Peyer's patch (tissue), 4 donors: ENCODE data around the gene S100A8. TPM values are rescaled to one million over a fixed set of nuclear protein-coding genes. Genes with fewer than 3 reads are reported as not detected.

Experiments
- DNase-seq, 3 donors: peaks; one replicate each; pipeline ENCODE4 v3.0.0-alpha.2; 2017 to 2019
- H3K27ac ChIP-seq, 4 donors: fragments of 200-600 bp; sonication (generic); one replicate each; pipeline ENCODE4 v1.5.1; 2016 to 2019
- H3K27me3 ChIP-seq, 2 donors: fragments of 200-600 bp; sonication (generic); one replicate each; pipeline ENCODE4 v1.5.1; 2019
- H3K36me3 ChIP-seq, 3 donors: fragments of 200-600 bp; sonication (generic); one replicate each; pipeline ENCODE4 v1.5.1; 2016 to 2019
- H3K4me1 ChIP-seq, 4 donors: fragments of 200-600 bp; sonication (generic); one replicate each; pipeline ENCODE4 v1.5.1; 2016 to 2019
- H3K4me3 ChIP-seq, 4 donors: fragments of 200-600 bp; sonication (generic); 1 replicate in 3 of 4; 2 replicates in 1 of 4; pipeline ENCODE4 v1.5.1; 2016 to 2019; ENCODE audit warnings: mild to moderate bottlenecking in 1 of 4
- H3K9me3 ChIP-seq, 4 donors: fragments of 200-600 bp; sonication (generic); one replicate each; pipeline ENCODE4 v1.5.1; 2016 to 2019; ENCODE audit warnings: mild to moderate bottlenecking in 1 of 4
- CTCF ChIP-seq, 6 experiments: fragments of 450-650 bp in 4 of 6; fragments of 200-600 bp in 2 of 6; sonication (generic) in 1 of 6; IDR thresholded peaks; one replicate each; pipeline ENCODE4 v1.5.1; 2017 to 2019; ENCODE audit warnings: antibody characterized with exemption in 6 of 6, mild to moderate bottlenecking in 3 of 6, moderate library complexity in 1 of 6
- POLR2A ChIP-seq, 2 donors: fragments of 450-650 bp; IDR thresholded peaks; one replicate each; pipeline ENCODE4 v1.5.1; 2017; ENCODE audit warnings: antibody characterized with exemption in 2 of 2, mild to moderate bottlenecking in 2 of 2, moderate library complexity in 2 of 2
- total RNA-seq, 4 donors: library from RNA; depleted of rRNA; stranded (reverse); fragments of >200 nt; gene quantifications; one replicate each; pipeline ENCODE4 v1.1.0, GENCODE V29; 2016

The S100A8 gene
- total RNA-seq, 4 donors from 2014 or later: 7.6 to 9.8 TPM; not detected in 2

- no peaks in the 10 kb centered on the region for H3K27me3 ChIP-seq
- H3K9me3 ChIP-seq: no peaks in the 10 kb centered on the region
- TF ChIP-seq POLR2A (IDR thresholded peaks at IDR 0.05): no peak
- TF ChIP-seq CTCF (IDR thresholded peaks at IDR 0.05): no peak
- H3K4me1 ChIP-seq: no peaks in the 10 kb centered on the region
- no peak overlapping the region for H3K27ac ChIP-seq
- H3K4me3 ChIP-seq: no peak overlapping the region
- no peaks in the 10 kb centered on the region for H3K36me3 ChIP-seq
- no peak for DNase-seq
Observed at GRCh38 chr1:153364766-153365666, 25.9 kb downstream of the S100A8 start.

GRCh38 chr1:153364156-153364555 lies 26.7 kb downstream of the S100A8 start:
- no peaks in the 10 kb centered on the region for H3K4me1 ChIP-seq

GRCh38 chr1:153363641-153364040 lies 27.2 kb downstream of the S100A8 start:
- H3K27me3 ChIP-seq: no peaks in the 10 kb centered on the region
- no peaks in the 10 kb centered on the region for H3K4me1 ChIP-seq
- DNase-seq: no peak
- H3K36me3 ChIP-seq: no peaks in the 10 kb centered on the region
- TF ChIP-seq POLR2A (IDR thresholded peaks at IDR 0.05) (no peak), CTCF (IDR thresholded peaks at IDR 0.05) (no peak)
- no peak overlapping the region for H3K4me3 ChIP-seq
- H3K9me3 ChIP-seq: no peaks in the 10 kb centered on the region
- no peak overlapping the region for H3K27ac ChIP-seq

More at GRCh38 chr1:153364156-153364555, 26.7 kb downstream of the S100A8 start:
- TF ChIP-seq POLR2A (IDR thresholded peaks at IDR 0.05) (no peak), CTCF (IDR thresholded peaks at IDR 0.05) (no peak)
- H3K27ac ChIP-seq: no peak overlapping the region
- no peak for DNase-seq
- H3K27me3 ChIP-seq: no peaks in the 10 kb centered on the region
- no peak overlapping the region for H3K4me3 ChIP-seq
- no peaks in the 10 kb centered on the region for H3K36me3 ChIP-seq
- no peaks in the 10 kb centered on the region for H3K9me3 ChIP-seq

- no peak for DNase-seq
- H3K27me3 ChIP-seq: no peaks in the 10 kb centered on the region
- no peaks in the 10 kb centered on the region for H3K36me3 ChIP-seq
- no peaks in the 10 kb centered on the region for H3K4me1 ChIP-seq
- H3K27ac ChIP-seq: no peak overlapping the region
- H3K4me3 ChIP-seq: no peak overlapping the region
- H3K9me3 ChIP-seq: no peaks in the 10 kb centered on the region
- TF ChIP-seq POLR2A (IDR thresholded peaks at IDR 0.05) (no peak), CTCF (IDR thresholded peaks at IDR 0.05) (no peak)
Observed at GRCh38 chr1:153362187-153362775, 28.6 kb downstream of the S100A8 start.

- TF ChIP-seq CTCF (IDR thresholded peaks at IDR 0.05) (no peak), POLR2A (IDR thresholded peaks at IDR 0.05) (no peak)
- H3K4me3 ChIP-seq: no peak overlapping the region
- no peak overlapping the region for H3K27ac ChIP-seq
- no peaks in the 10 kb centered on the region for H3K9me3 ChIP-seq
- no peaks in the 10 kb centered on the region for H3K27me3 ChIP-seq
- no peak for DNase-seq
- H3K36me3 ChIP-seq: no peaks in the 10 kb centered on the region
- H3K4me1 ChIP-seq: no peaks in the 10 kb centered on the region
Observed at GRCh38 chr1:153361480-153362109, 29.3 kb downstream of the S100A8 start.
